ENCODE results near the gene USP14. TPM values are rescaled to one million over a fixed set of nuclear protein-coding genes. Genes with fewer than 3 reads are reported as not detected.

Gene USP14
- total and polyA plus RNA-seq, 2 experiments from 2014 or later: 18.4 to 59.5 TPM

DNA sequence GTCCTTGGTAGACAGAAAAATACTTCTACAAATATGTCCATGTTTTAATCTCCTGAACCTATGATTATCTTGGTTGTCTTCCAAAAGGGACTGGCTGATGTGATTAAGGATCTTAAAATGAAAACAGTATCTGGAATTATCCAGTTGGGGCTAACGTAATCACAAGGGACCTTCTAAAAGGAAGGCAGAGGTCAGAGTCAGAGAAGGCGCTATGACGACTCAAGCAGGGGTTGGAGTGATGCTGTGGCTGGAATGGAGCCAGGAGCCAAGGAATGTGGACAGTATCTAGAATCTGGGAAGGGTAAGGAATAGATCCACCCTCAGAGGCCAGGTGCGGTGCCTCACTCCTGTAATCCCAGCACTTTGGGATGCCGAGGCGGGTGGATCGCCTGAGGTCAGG is 4.2 kb upstream of the USP14 start:
- no peak for TF ChIP-seq CTCF (IDR thresholded peaks at IDR 0.05; ENCODE audit: low read depth, low read length)
- Histone ChIP-seq H3K27me3 (no peaks in the 10 kb centered on the region), H3K36me3 (no peaks in the 10 kb centered on the region), H3K4me1 (ENCODE audit: low read depth) (no peaks in the 10 kb centered on the region), H3K9me3 (ENCODE audit: low read depth) (no peaks in the 10 kb centered on the region), H3K4me3 (no peak overlapping the region), H3K27ac (no peak overlapping the region)
- peak in 1 of 2 donors; percentile 25 for DNase-seq (ENCODE audit: low read depth in 1 of 2, low spot score in 1 of 2)

- no peaks in the 10 kb centered on the region for H3K36me3 ChIP-seq
- H3K27me3 ChIP-seq: no peaks in the 10 kb centered on the region
- H3K4me3 ChIP-seq: no peak overlapping the region
- no peak for DNase-seq (ENCODE audit: low read depth in 1 of 2, low spot score in 1 of 2)
- H3K9me3 ChIP-seq (ENCODE audit: low read depth): no peaks in the 10 kb centered on the region
- H3K4me1 ChIP-seq (ENCODE audit: low read depth): peaks cover 9% of the 10 kb centered on the region
- no peak for TF ChIP-seq CTCF (IDR thresholded peaks at IDR 0.05; ENCODE audit: low read depth, low read length)
- H3K27ac ChIP-seq: no peak overlapping the region
Observed at GRCh38 chr18:155688-156087, 2.7 kb upstream of the USP14 start.

DNA sequence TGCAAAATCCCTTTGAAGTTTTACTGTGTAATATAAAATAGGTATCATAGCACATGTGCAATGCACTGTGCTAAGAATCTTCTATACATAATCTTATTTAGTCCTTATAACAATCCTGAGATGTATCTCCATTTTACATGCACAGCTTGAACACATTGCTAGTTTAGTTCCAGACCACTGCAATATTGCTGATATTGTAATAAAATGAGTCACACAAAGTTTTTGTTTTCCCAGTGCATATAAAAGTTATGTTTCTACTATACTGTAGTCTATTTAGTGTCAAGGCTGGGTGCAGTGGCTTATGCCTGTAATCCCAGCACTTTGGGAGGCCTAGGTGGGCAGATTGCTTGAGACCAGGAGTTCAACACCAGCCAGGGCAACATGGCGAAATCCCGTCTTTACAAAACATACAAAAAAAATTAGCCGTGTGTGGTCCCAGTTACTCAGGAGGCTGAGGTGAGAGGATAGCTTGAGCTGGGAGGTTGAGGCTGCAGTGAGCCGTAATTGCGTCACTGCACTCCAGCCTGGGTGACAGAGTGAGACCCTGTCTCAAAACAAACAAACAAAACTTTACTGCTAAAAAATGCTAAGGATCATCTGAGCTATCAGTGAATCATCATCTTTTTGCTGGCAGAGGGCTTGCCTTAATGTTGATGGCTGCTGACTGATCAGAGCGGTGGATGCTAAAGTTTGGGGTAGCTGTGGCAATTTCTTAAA is 1.7 kb upstream of the USP14 start:
- Histone ChIP-seq H3K4me3 (no peak overlapping the region), H3K9me3 (ENCODE audit: low read depth) (no peaks in the 10 kb centered on the region), H3K36me3 (no peaks in the 10 kb centered on the region), H3K27ac (no peak overlapping the region), H3K27me3 (no peaks in the 10 kb centered on the region), H3K4me1 (ENCODE audit: low read depth) (peaks cover 9% of the 10 kb centered on the region)
- TF ChIP-seq CTCF (IDR thresholded peaks at IDR 0.05; ENCODE audit: low read depth, low read length): no peak
- DNase-seq (ENCODE audit: low read depth in 1 of 2, low spot score in 1 of 2): no peak

- TF ChIP-seq CTCF (IDR thresholded peaks at IDR 0.05; ENCODE audit: low read depth, low read length): no peak
- peak; percentile 1 to 13 for DNase-seq (ENCODE audit: low read depth in 1 of 2, low spot score in 1 of 2)
- Histone ChIP-seq H3K9me3 (ENCODE audit: low read depth) (no peaks in the 10 kb centered on the region), H3K4me3 (peak overlapping the region; percentile 90), H3K27me3 (no peaks in the 10 kb centered on the region), H3K36me3 (peaks cover 9% of the 10 kb centered on the region), H3K4me1 (ENCODE audit: low read depth) (peaks cover 9% of the 10 kb centered on the region), H3K27ac (peak overlapping the region; percentile 95)
Observed at GRCh38 chr18:159037-159652, 788 bp downstream of the USP14 start.

- TF ChIP-seq CTCF (IDR thresholded peaks at IDR 0.05; ENCODE audit: low read depth, low read length): no peak
- Histone ChIP-seq H3K9me3 (ENCODE audit: low read depth) (no peaks in the 10 kb centered on the region), H3K4me3 (peak overlapping the region; percentile 90), H3K4me1 (ENCODE audit: low read depth) (peaks cover 9% of the 10 kb centered on the region), H3K27me3 (no peaks in the 10 kb centered on the region), H3K36me3 (peaks cover 14% of the 10 kb centered on the region), H3K27ac (no peak overlapping the region)
- DNase-seq (ENCODE audit: low read depth in 1 of 2, low spot score in 1 of 2): no peak
Observed at GRCh38 chr18:159933-160332, 1.6 kb downstream of the USP14 start.
